Body of pancreas (tissue), 4 donors: ENCODE measurements around the gene SYNE1.

Source experiments
- POLR2A ChIP-seq, 3 donors: fragments of 450-650 bp; IDR thresholded peaks; one replicate each; pipeline ENCODE4 v1.6.1; 2016; ENCODE audit warnings: antibody characterized with exemption in 3 of 3, mild to moderate bottlenecking in 2 of 3
- TF ChIP-seq, protein P1 (sequence below), 7 experiments: fragments of 450-650 bp in 4 of 7; fragments of 200-600 bp in 3 of 7; sonication (generic) in 3 of 7; IDR thresholded peaks; one replicate each; pipeline ENCODE4 v1.5.1; 2016 to 2019; ENCODE audit warnings: antibody characterized with exemption in 7 of 7

DNA sequence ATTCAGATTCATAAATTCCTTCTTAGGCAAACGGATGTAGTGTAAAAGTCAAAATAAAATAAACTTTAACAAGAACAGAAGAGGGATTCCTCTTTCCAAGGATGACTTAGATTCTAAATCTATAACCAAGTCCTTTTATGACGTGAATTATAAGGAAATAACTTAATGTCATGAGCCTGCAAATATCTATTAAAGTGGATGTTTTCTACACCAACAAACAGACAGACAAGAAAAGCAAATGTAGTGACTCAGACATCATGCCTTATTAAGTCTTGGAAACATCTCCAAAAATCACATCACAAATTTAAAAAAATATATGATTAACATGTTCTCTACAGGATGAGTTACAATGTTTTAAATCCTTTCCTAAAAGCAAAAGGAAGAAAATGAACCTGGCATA, 432.6 kb downstream of the SYNE1 start:
- TF ChIP-seq, protein P1, sequence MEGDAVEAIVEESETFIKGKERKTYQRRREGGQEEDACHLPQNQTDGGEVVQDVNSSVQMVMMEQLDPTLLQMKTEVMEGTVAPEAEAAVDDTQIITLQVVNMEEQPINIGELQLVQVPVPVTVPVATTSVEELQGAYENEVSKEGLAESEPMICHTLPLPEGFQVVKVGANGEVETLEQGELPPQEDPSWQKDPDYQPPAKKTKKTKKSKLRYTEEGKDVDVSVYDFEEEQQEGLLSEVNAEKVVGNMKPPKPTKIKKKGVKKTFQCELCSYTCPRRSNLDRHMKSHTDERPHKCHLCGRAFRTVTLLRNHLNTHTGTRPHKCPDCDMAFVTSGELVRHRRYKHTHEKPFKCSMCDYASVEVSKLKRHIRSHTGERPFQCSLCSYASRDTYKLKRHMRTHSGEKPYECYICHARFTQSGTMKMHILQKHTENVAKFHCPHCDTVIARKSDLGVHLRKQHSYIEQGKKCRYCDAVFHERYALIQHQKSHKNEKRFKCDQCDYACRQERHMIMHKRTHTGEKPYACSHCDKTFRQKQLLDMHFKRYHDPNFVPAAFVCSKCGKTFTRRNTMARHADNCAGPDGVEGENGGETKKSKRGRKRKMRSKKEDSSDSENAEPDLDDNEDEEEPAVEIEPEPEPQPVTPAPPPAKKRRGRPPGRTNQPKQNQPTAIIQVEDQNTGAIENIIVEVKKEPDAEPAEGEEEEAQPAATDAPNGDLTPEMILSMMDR (IDR thresholded peaks at IDR 0.05), result no peak
- no peak for TF ChIP-seq POLR2A (IDR thresholded peaks at IDR 0.05)
